GM12865 (cell line): ENCODE results near the gene ROBO4.

Experiments
- DNase-seq: peaks from one replicate; pipeline ENCODE4 v3.0.0; 2010; ENCODE audit warnings: low read depth
- H3K4me3 ChIP-seq: 2 replicates; pipeline ENCODE4 v1.5.1; 2011; ENCODE audit warnings: mild to moderate bottlenecking, low read depth, low read length, control low read depth
- TF ChIP-seq, protein P1 (sequence below): IDR thresholded peaks from 2 replicates; pipeline ENCODE4 v1.5.1; 2011; ENCODE audit warnings: low read length, control low read depth, low read depth, inconsistent platforms; ENCODE audit not compliant: insufficient read depth; ENCODE audit errors: missing control alignments

The ROBO4 gene

DNA sequence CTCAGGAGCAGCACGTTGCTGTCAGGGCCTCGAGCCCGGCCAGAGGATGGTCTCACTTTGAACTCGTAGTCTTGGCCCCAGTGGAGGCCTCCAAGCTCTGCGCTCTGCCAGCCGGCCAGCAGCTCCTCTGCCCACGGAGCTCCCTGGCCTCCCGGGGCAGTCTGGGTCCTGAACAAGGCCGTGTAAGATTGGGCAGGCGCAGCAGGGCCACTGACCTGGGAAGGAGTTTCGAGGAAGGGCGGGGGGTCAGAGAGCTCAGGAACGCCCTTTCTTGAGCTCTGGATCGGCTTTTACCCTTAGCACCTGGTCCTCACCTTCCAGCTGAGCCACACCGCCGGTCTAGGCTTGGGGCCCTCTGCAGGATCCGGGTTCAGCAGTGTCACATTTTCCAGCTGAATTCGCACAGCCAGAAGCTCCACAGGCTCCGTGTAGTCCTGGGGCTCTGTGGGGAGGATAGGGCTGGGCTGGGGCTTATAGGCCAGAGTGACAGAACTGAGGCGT lies 2.1 kb downstream of the ROBO4 start:
- no peak for DNase-seq
- no peak overlapping the region for H3K4me3 ChIP-seq
- TF ChIP-seq, protein P1, sequence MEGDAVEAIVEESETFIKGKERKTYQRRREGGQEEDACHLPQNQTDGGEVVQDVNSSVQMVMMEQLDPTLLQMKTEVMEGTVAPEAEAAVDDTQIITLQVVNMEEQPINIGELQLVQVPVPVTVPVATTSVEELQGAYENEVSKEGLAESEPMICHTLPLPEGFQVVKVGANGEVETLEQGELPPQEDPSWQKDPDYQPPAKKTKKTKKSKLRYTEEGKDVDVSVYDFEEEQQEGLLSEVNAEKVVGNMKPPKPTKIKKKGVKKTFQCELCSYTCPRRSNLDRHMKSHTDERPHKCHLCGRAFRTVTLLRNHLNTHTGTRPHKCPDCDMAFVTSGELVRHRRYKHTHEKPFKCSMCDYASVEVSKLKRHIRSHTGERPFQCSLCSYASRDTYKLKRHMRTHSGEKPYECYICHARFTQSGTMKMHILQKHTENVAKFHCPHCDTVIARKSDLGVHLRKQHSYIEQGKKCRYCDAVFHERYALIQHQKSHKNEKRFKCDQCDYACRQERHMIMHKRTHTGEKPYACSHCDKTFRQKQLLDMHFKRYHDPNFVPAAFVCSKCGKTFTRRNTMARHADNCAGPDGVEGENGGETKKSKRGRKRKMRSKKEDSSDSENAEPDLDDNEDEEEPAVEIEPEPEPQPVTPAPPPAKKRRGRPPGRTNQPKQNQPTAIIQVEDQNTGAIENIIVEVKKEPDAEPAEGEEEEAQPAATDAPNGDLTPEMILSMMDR, result no peak

DNA sequence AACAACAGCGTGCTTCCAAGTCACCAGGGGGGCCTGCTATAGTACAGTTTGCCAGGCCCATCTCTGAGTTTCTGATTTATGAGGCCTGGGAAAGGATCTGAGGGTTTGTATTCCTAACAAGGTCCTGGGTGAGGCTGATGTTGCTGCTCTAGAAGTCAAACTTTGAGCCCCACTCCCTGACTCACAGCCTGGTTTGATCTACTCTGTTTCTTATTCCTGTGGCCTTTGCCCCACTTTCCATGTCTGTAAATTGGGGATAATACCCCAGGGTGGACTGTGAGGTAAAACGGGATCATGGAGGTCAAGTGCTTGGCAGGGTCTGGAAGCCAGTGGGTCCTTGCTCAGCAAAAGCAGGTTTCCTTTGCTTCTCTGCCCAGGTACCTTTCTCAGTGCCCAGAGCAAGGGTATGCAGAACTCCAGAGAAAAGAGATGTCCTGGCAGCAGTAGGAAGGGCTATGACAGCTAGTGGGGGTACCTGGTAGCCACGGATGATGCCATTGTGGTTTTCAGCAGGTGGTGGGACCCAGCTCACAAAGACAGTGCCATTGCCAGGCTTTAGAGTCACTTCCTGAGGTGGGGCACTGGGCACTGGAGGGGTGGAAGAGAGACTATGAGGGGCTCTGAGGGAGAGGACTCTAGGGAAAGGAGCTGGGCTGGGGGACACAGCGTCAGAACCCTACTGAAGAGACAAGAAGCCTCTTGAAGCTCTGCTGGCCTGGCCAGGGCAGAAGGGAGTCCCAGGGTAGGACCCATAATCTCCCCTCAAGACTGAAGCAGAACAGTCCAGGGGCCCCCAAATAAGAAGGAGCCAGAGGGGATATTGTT lies 2.8 kb downstream of the ROBO4 start:
- no peak overlapping the region for H3K4me3 ChIP-seq
- no peak for DNase-seq
- TF ChIP-seq, protein P1, result no peak

DNA sequence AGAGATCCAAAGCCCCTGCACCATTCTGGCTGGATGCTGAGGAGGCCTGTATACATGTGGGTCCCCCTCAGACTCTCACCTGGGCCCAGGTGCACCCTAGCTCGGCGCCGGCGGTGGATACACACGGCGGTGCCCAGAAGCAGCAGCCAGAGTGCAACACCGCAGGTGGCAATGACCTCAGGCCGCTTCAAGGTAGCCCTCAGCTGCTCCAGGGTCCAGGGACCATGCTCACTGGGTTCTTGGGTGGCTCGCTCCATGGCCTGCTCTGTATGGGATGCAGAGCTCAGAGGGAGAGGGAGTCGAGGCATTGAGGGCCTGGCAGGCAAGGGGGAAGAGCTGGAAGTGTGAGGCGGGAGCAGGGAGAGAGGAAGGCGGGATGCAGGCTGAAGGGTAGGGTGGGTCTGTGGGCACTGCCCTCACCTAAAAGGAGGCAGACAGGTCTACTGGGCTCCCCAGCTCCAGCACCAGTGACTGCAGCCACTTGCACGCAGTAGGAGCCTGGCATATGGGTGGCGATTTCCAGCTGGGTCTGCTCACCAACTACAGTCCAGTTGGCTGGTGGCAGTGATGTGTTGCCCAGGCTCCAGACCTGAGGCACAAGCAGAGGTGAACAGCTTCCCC lies 3.8 kb downstream of the ROBO4 start:
- no peak overlapping the region for H3K4me3 ChIP-seq
- no peak for DNase-seq
- TF ChIP-seq, protein P1, result no peak

DNA sequence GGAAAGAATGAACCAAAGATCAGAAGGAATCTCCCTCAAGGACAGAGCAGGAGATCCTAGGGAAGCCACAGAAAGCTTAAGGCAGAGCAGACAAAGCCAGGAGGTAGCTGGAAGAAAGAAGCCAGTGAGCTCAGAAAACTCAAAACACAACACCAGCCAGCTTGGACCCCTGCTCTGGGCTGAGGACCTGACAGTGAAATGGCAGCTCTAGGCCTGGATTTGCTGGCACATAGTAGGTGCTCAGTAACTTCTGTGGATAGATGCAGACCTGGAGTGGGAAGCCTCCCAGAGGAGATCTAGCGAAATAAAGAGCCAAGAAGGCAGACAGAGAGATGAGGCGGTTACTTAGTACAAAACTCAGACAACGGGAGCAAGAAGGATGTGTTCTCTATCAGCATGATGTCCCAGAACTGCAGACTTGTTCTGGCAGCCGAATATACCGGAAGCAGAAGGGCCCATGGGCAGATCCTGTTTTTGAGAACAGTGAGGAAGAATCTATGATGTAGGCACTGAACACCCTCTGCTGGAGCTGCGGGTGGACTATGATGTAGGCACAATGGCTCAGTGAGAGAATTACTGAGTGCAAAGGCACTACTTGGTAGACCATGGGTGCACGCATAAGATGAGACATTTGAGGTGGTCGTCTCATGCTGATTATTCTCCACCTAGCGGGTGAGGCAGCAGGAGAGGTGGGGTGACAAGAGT lies 4.8 kb downstream of the ROBO4 start:
- TF ChIP-seq, protein P1, result no peak
- no peak for DNase-seq

DNA sequence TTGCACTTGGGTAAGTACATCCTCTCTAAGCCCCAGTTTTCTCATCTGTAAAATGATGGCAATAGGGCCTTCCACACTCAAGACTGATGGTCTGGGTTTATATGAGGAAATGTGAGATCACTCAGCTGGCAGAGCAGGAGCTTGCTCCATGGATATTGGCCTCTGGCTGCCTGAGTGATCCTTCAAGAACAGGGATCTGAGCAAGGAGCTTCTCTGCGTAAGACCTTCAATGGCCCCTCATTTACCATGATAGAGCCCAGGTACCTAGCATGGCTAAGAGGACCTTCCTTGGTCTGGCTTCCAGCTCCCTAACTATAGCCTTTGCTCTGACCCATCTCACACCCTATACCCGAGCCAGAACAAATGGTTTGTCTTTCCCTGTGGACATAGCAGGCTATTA lies 5.5 kb downstream of the ROBO4 start:
- DNase-seq, result no peak
- no peak overlapping the region for H3K4me3 ChIP-seq
- TF ChIP-seq, protein P1, result no peak

More for the DNA sequence above, 4.8 kb downstream of the ROBO4 start:
- H3K4me3 ChIP-seq, result no peak overlapping the region

DNA sequence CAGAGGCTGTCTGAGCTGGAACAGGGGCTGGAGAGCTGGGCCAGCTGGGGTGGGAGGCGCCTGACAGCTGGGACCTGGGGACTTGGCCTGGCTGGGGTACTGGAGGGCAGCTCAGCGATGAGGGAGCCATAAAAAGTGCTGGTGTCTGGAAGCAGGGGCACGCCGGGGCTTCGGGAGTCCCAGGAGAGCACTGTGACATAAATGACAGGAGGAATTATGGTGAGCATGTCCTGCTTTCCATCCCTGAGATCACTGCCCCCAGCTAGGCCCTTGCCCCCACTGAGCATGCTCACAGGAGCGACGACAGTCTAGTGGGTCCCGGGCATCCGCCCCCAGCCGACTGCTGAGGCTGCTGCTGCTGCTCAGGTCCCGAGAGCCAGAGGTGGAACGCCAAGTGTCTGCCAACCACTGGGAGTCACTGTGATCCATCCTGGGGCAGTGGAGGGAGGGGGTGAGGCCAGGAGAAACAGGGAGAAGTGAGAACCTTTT lies 6.2 kb downstream of the ROBO4 start:
- DNase-seq, result no peak
- H3K4me3 ChIP-seq, result no peak overlapping the region
- TF ChIP-seq, protein P1, result no peak
